GM18517 (cell line): ENCODE data around the gene VCL.
"Not testable (repeated sequence)": the region's sequence is repeated elsewhere in the genome, so short reads cannot be mapped to it uniquely, and the experiment has no call there.

Source experiments
- ATAC-seq: cut with Tn5 transposase; IDR thresholded peaks from one replicate; pipeline ENCODE4 v1.9.1; 2021; ENCODE audit warnings: mild to moderate bottlenecking, moderate library complexity; ENCODE audit not compliant: unreplicated experiment

The VCL gene

GRCh38 chr10:73971636-73972354 lies 26.1 kb upstream of the VCL start:
- no peak for ATAC-seq

GRCh38 chr10:73973427-73973826 lies 24.5 kb upstream of the VCL start:
- ATAC-seq = no peak

GRCh38 chr10:73974309-73974946 lies 23.5 kb upstream of the VCL start:
- no peak for ATAC-seq

GRCh38 chr10:73975388-73975787 lies 22.5 kb upstream of the VCL start:
- no peak for ATAC-seq

GRCh38 chr10:73979141-73979808 lies 18.6 kb upstream of the VCL start:
- ATAC-seq = no peak

- ATAC-seq = no peak
These were observed 18.0 kb upstream of the VCL start for GRCh38 chr10:73979809-73980433.

GRCh38 chr10:73981812-73982211 lies 16.1 kb upstream of the VCL start:
- ATAC-seq = no peak

- ATAC-seq = no peak
These were observed 14.5 kb upstream of the VCL start for GRCh38 chr10:73983096-73984047.

GRCh38 chr10:73989594-73990150 lies 8.2 kb upstream of the VCL start:
- no peak for ATAC-seq

- ATAC-seq = no peak
These were observed 6.6 kb upstream of the VCL start for GRCh38 chr10:73991203-73991883.

- no peak for ATAC-seq
These were observed 6.1 kb upstream of the VCL start for GRCh38 chr10:73991884-73992245.

GRCh38 chr10:73992899-73993788 lies 4.8 kb upstream of the VCL start:
- no peak for ATAC-seq

GRCh38 chr10:73995035-73995358 lies 2.9 kb upstream of the VCL start:
- ATAC-seq = no peak

- ATAC-seq = peak; percentile 65
These were observed 492 bp upstream of the VCL start for GRCh38 chr10:73997461-73997786.

GRCh38 chr10:73998623-73998928 lies 660 bp downstream of the VCL start:
- no peak for ATAC-seq

GRCh38 chr10:73998929-73999691 lies 1.2 kb downstream of the VCL start:
- no peak for ATAC-seq

GRCh38 chr10:73999703-74000102 lies 1.8 kb downstream of the VCL start:
- ATAC-seq = no peak

- ATAC-seq = not testable (repeated sequence)
These were observed 2.3 kb downstream of the VCL start for GRCh38 chr10:74000244-74000643.
